Lower lobe of right lung (tissue), 2 donors: ENCODE results near the gene APLF. TPM values are rescaled to one million over a fixed set of nuclear protein-coding genes. Genes with fewer than 3 reads are reported as not detected.

Source experiments
- ATAC-seq, 2 donors: fragments of 200-7000 bp; cut with Tn5 transposase; one replicate each; pipeline ENCODE4 v1.9.1; 2020 to 2022; ENCODE audit warnings: mild to moderate bottlenecking in 2 of 2, moderate library complexity in 2 of 2
- DNase-seq: peaks from one replicate; pipeline ENCODE4 v3.0.0-alpha.2; 2020
- H3K27ac ChIP-seq: fragments of 200-600 bp; one replicate; pipeline ENCODE4 v1.8.0; 2022
- H3K27me3 ChIP-seq: fragments of 200-600 bp; one replicate; pipeline ENCODE4 v1.8.0; 2022; ENCODE audit warnings: low read depth
- H3K36me3 ChIP-seq: fragments of 200-600 bp; one replicate; pipeline ENCODE4 v1.8.0; 2022; ENCODE audit warnings: mild to moderate bottlenecking
- H3K4me1 ChIP-seq: fragments of 200-600 bp; one replicate; pipeline ENCODE4 v1.8.0; 2022
- H3K4me3 ChIP-seq: fragments of 200-600 bp; one replicate; pipeline ENCODE4 v1.8.0; 2022; ENCODE audit warnings: mild to moderate bottlenecking
- H3K9me3 ChIP-seq: fragments of 200-600 bp; one replicate; pipeline ENCODE4 v1.8.0; 2022
- intact Hi-C: fragments of 100-400 bp; cut with DNase I; formaldehyde crosslinking; loops from one replicate; pipeline ENCODE4 v1.11.0; 2022
- total RNA-seq: library from RNA; stranded (reverse); fragmentation: NEBNext Ultra II Directional; extraction: Animal tissue kit (Norgen Biotek cat#: 25700); gene quantifications from one replicate; pipeline ENCODE4 v1.2.1, GENCODE V29; 2021
- TF ChIP-seq, protein P1 (sequence below): fragments of 200-600 bp; IDR thresholded peaks from one replicate; pipeline ENCODE4 v1.8.0; 2022; ENCODE audit warnings: antibody characterized with exemption, mild to moderate bottlenecking
- donor health status: DM: no; HTN: yes; CAD: no; lungs with severe emphysema.

Gene APLF
- total RNA-seq, 1 donor from 2014 or later: 5.8 TPM

DNA sequence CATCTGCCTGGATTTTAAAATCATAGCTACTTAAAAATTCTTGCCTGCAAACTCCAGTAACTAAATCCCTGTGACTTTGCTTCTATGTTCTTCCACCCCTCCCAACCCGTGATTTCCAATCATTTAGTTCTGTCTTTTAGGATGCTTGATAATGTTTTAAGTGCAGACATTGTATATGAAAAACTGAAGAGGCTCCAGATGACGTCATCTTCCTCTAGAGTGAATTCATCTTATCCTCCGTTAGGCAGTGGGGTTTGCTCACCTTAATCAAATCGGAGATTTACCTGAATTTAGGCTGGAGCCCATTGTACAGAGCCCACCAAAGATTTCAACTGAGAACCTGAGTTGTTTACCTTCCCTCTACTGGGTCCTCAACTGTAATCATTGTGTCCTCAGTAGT is 11.2 kb upstream of the APLF start:
- H3K27ac ChIP-seq: no peak overlapping the region
- no peaks in the 10 kb centered on the region for H3K27me3 ChIP-seq
- H3K4me1 ChIP-seq: no peaks in the 10 kb centered on the region
- DNase-seq (no peak), ATAC-seq (no peak)
- H3K4me3 ChIP-seq: no peak overlapping the region
- TF ChIP-seq, protein P1, sequence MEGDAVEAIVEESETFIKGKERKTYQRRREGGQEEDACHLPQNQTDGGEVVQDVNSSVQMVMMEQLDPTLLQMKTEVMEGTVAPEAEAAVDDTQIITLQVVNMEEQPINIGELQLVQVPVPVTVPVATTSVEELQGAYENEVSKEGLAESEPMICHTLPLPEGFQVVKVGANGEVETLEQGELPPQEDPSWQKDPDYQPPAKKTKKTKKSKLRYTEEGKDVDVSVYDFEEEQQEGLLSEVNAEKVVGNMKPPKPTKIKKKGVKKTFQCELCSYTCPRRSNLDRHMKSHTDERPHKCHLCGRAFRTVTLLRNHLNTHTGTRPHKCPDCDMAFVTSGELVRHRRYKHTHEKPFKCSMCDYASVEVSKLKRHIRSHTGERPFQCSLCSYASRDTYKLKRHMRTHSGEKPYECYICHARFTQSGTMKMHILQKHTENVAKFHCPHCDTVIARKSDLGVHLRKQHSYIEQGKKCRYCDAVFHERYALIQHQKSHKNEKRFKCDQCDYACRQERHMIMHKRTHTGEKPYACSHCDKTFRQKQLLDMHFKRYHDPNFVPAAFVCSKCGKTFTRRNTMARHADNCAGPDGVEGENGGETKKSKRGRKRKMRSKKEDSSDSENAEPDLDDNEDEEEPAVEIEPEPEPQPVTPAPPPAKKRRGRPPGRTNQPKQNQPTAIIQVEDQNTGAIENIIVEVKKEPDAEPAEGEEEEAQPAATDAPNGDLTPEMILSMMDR: no peak
- no peaks in the 10 kb centered on the region for H3K9me3 ChIP-seq
- intact Hi-C loops: no loop called here
- no peaks in the 10 kb centered on the region for H3K36me3 ChIP-seq

DNA sequence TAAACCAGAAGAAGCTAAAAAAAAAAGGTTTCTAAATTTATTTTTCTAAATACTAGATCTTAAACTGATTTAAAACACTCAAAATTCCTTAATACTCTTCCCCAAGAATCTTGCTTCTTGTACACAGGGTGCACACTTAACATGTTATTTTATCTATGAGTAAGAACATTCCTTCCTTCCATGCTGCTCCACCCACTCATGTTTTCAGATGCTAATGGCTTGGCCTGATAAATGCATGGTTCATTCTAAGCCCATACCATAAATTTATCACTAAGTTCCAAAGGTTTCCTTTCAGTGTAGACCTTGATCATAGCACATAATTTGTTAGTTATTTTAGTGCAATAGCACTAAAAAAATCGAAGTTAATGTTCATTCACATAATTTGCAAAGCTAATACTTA is 8.4 kb upstream of the APLF start:
- H3K9me3 ChIP-seq: no peaks in the 10 kb centered on the region
- no peak overlapping the region for H3K4me3 ChIP-seq
- DNase-seq (no peak), ATAC-seq (no peak)
- intact Hi-C loops: no loop called here
- H3K27ac ChIP-seq: no peak overlapping the region
- no peaks in the 10 kb centered on the region for H3K36me3 ChIP-seq
- no peaks in the 10 kb centered on the region for H3K27me3 ChIP-seq
- TF ChIP-seq, protein P1: no peak
- H3K4me1 ChIP-seq: no peaks in the 10 kb centered on the region

DNA sequence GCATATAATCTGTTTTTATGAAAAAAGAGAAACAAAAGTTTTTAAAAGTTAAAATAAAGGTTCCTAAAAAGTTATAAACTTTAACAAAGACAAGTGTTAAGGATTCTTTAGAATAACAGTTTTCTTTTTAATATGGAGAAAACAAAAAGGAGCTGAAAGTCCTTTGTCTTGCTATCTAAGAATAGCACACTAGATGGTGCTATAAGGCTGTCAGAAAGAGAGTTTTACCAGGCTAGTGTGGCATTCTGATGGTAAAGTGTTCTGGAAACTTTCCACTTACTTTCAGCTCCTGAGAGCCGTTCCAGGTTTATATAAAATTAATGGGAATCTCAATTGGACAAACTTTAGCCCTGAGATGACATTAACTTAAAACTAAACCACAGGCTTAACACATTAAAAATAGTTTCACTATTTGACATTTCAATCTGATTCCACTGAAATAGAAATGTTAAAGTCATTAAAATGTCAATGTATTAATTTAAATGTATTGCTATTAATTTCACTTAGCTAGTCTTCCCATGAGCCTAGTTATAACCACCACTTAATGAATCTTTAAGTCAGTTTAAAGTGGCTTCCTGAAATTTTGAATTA is 4.0 kb upstream of the APLF start:
- Histone ChIP-seq H3K9me3 (no peaks in the 10 kb centered on the region), H3K27me3 (no peaks in the 10 kb centered on the region), H3K4me1 (peaks cover 16% of the 10 kb centered on the region), H3K36me3 (no peaks in the 10 kb centered on the region), H3K4me3 (no peak overlapping the region), H3K27ac (no peak overlapping the region)
- ATAC-seq (no peak), DNase-seq (no peak)
- TF ChIP-seq, protein P1: peak; percentile 77
- intact Hi-C loops: loop anchor here (10.0 kb wide), 1 partner anchor 131 kb away; no protein-coding TSS in a partner anchor

DNA sequence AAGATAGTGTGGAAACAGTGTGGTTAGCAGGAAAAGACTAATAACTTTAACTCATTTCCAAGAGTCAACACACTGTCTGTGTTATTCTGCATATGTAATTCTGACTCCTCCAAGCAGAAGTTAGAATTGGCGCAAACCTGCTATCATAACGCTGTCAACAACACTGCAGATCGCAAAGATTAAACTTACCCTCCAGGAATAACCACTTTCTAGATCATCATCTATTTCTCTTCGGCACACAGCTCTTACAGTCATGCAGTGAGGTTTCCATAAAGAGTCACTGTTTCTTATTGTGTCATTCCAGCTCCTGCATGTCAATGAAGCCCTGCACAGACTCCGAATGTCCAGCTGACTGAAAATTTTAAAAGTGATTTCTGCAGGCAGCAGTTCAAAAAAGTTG is 2.7 kb upstream of the APLF start:
- H3K36me3 ChIP-seq: no peaks in the 10 kb centered on the region
- H3K27ac ChIP-seq: no peak overlapping the region
- peaks cover 20% of the 10 kb centered on the region for H3K4me1 ChIP-seq
- TF ChIP-seq, protein P1: no peak
- H3K4me3 ChIP-seq: no peak overlapping the region
- no peaks in the 10 kb centered on the region for H3K27me3 ChIP-seq
- ATAC-seq (no peak), DNase-seq (no peak)
- intact Hi-C loops: loop anchor here (10.0 kb wide), 1 partner anchor 130 kb away; no protein-coding TSS in a partner anchor
- H3K9me3 ChIP-seq: no peaks in the 10 kb centered on the region

DNA sequence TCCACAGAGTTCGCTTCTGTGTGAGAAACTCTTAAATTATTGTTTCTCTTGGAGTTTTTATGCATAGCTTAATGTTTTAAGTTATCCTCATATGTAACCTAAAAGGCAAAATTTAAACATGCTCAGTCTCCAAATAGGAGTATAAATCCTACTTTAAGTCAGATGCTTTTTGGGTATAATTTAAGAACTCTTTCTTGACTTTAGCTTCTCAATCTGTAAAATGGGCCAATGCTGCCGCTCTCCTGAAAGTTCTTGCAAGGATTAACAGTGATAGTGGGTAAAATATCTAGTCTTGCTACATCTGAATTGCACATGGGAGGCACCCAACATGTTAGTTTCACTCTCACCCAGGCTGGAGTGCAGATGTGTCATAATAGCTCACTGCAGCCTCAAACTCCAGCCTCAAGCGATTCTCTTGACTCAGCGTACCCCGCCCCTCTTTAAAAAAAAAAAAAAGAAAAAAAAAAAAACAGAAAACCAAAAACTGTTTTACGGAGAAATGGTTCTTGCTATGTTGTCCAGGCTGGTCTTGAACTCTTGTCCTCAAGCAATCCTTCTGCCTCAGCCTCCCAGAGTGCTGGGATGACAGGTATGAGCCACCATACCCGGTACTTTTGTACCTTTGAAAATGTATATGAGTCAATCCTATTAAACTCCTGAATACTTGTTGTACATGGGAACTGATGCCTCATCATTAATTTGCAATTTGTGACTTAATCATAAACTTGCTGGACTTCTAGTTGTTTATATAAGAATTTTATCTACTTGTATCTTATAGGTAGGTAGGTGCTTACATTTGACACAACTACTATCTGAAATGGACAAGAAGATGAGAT is 2.1 kb upstream of the APLF start:
- DNase-seq: no peak
- Histone ChIP-seq H3K9me3 (no peaks in the 10 kb centered on the region), H3K27me3 (no peaks in the 10 kb centered on the region), H3K4me1 (peaks cover 20% of the 10 kb centered on the region), H3K4me3 (no peak overlapping the region), H3K36me3 (no peaks in the 10 kb centered on the region), H3K27ac (no peak overlapping the region)
- intact Hi-C loops: loop anchor here (10.0 kb wide), 1 partner anchor 130 kb away; no protein-coding TSS in a partner anchor
- TF ChIP-seq, protein P1: no peak
- no peak for ATAC-seq
